GM18858 (cell line): ENCODE data around the gene ME1.
"Not testable (repeated sequence)": the region's sequence is repeated elsewhere in the genome, so short reads cannot be mapped to it uniquely, and the experiment has no call there.

Experiments
- ATAC-seq: cut with Tn5 transposase; IDR thresholded peaks from one replicate; pipeline ENCODE4 v1.9.1; 2021; ENCODE audit not compliant: unreplicated experiment

ME1 gene

GRCh38 chr6:83359638-83360037 lies 71.2 kb downstream of the ME1 start:
- no peak for ATAC-seq

- no peak for ATAC-seq
Measured at GRCh38 chr6:83354747-83355146, 76.1 kb downstream of the ME1 start.

- ATAC-seq, result no peak
Measured at GRCh38 chr6:83352424-83353061, 78.3 kb downstream of the ME1 start.

GRCh38 chr6:83343121-83343520 lies 87.7 kb downstream of the ME1 start:
- ATAC-seq, result no peak

GRCh38 chr6:83341765-83342164 lies 89.1 kb downstream of the ME1 start:
- ATAC-seq, result no peak

- not testable (repeated sequence) for ATAC-seq
Measured at GRCh38 chr6:83333916-83334315, 96.9 kb downstream of the ME1 start.

GRCh38 chr6:83333500-83333899 lies 97.4 kb downstream of the ME1 start:
- ATAC-seq, result no peak

- ATAC-seq, result no peak
Measured at GRCh38 chr6:83314693-83315092, 116.2 kb downstream of the ME1 start.

GRCh38 chr6:83313882-83314281 lies 117.0 kb downstream of the ME1 start:
- peak; percentile 47 for ATAC-seq

- ATAC-seq, result no peak
Measured at GRCh38 chr6:83311231-83311630, 119.6 kb downstream of the ME1 start.

GRCh38 chr6:83310046-83310445 lies 120.8 kb downstream of the ME1 start:
- ATAC-seq, result no peak

- ATAC-seq, result no peak
Measured at GRCh38 chr6:83309344-83309743, 121.5 kb downstream of the ME1 start.

GRCh38 chr6:83308833-83309232 lies 122.0 kb downstream of the ME1 start:
- ATAC-seq, result no peak

- no peak for ATAC-seq
Measured at GRCh38 chr6:83307849-83308248, 123.0 kb downstream of the ME1 start.

GRCh38 chr6:83303426-83303825 lies 127.4 kb downstream of the ME1 start:
- ATAC-seq, result no peak

GRCh38 chr6:83294676-83295075 lies 136.2 kb downstream of the ME1 start:
- no peak for ATAC-seq

- ATAC-seq, result peak; percentile 97
Measured at GRCh38 chr6:83292900-83293843, 137.7 kb downstream of the ME1 start.

- ATAC-seq, result not testable (repeated sequence)
Measured at GRCh38 chr6:83287298-83287697, 143.6 kb downstream of the ME1 start.

GRCh38 chr6:83285917-83286316 lies 144.9 kb downstream of the ME1 start:
- ATAC-seq, result no peak

GRCh38 chr6:83273596-83273995 lies 157.3 kb downstream of the ME1 start:
- no peak for ATAC-seq

- peak; percentile 71 for ATAC-seq
Measured at GRCh38 chr6:83270971-83271719, 159.7 kb downstream of the ME1 start.

- ATAC-seq, result no peak
Measured at GRCh38 chr6:83265384-83265783, 165.5 kb downstream of the ME1 start.
